Measurements from ENCODE around the gene CCDC110.

Gene CCDC110

GRCh38 chr4:185405296-185405999 lies 66.1 kb downstream of the CCDC110 start:
- peaks cover 15% of the 10 kb centered on the region for H3F3A ChIP-seq (ENCODE audit: insufficient read depth, low read length)
- TF ChIP-seq CTCF (IDR thresholded peaks at IDR 0.05; ENCODE audit: low read length) (no peak), EZH2phosphoT487 (IDR thresholded peaks at IDR 0.05; ENCODE audit: low read length) (no peak), EZH2 (optimal IDR thresholded peaks at IDR 0.05; ENCODE audit: low read depth, low read length) (no peak)
- H3K4me2 ChIP-seq (ENCODE audit: low read depth, low read length), result no peak overlapping the region
- no peak overlapping the region for H3K27ac ChIP-seq (ENCODE audit: low read length)
- H3K9ac ChIP-seq (ENCODE audit: low read length), result no peak overlapping the region
- no peak overlapping the region for H2AFZ ChIP-seq (ENCODE audit: low read length)
- H4K20me1 ChIP-seq (ENCODE audit: insufficient read depth, low read length), result no peaks in the 10 kb centered on the region
- no peaks in the 10 kb centered on the region for H3K9me2 ChIP-seq (replicated peaks; ENCODE audit: insufficient read depth, low read length)
- no peaks in the 10 kb centered on the region for H3K27me3 ChIP-seq (replicated peaks; ENCODE audit: insufficient read depth, low read length)
- peaks cover 11% of the 10 kb centered on the region for H3K36me3 ChIP-seq (replicated peaks; ENCODE audit: insufficient read depth, low read length)
- no peak overlapping the region for H3K4me3 ChIP-seq (ENCODE audit: low read length)
- H3K9me3 ChIP-seq (replicated peaks; ENCODE audit: insufficient read depth, low read length), result no peaks in the 10 kb centered on the region
- peaks cover 10% of the 10 kb centered on the region for H3K4me1 ChIP-seq (ENCODE audit: low read length)
- peak; percentile 4 for DNase-seq
- peaks cover 18% of the 10 kb centered on the region for H3K79me2 ChIP-seq (ENCODE audit: low read length)

- DNase-seq, result peak; percentile 2
- H3K27me3 ChIP-seq (replicated peaks; ENCODE audit: insufficient read depth, low read length), result no peaks in the 10 kb centered on the region
- H3K4me1 ChIP-seq (ENCODE audit: low read length), result peaks cover 19% of the 10 kb centered on the region
- H3K9me2 ChIP-seq (replicated peaks; ENCODE audit: insufficient read depth, low read length), result no peaks in the 10 kb centered on the region
- no peak for TF ChIP-seq EZH2phosphoT487 (IDR thresholded peaks at IDR 0.05; ENCODE audit: low read length)
- no peak for TF ChIP-seq CTCF (IDR thresholded peaks at IDR 0.05; ENCODE audit: low read length)
- no peak for TF ChIP-seq EZH2 (optimal IDR thresholded peaks at IDR 0.05; ENCODE audit: low read depth, low read length)
- H4K20me1 ChIP-seq (ENCODE audit: insufficient read depth, low read length), result no peaks in the 10 kb centered on the region
- H2AFZ ChIP-seq (ENCODE audit: low read length), result no peak overlapping the region
- peaks cover 28% of the 10 kb centered on the region for H3F3A ChIP-seq (ENCODE audit: insufficient read depth, low read length)
- no peak overlapping the region for H3K9ac ChIP-seq (ENCODE audit: low read length)
- peaks cover 23% of the 10 kb centered on the region; the same call in 1 of the 2 replicates for H3K79me2 ChIP-seq (ENCODE audit: low read length)
- H3K4me3 ChIP-seq (ENCODE audit: low read length), result no peak overlapping the region
- no peak overlapping the region for H3K4me2 ChIP-seq (ENCODE audit: low read depth, low read length)
- peaks cover 11% of the 10 kb centered on the region for H3K36me3 ChIP-seq (replicated peaks; ENCODE audit: insufficient read depth, low read length)
- no peaks in the 10 kb centered on the region for H3K9me3 ChIP-seq (replicated peaks; ENCODE audit: insufficient read depth, low read length)
- H3K27ac ChIP-seq (ENCODE audit: low read length), result no peak overlapping the region
Observed at GRCh38 chr4:185404031-185404430, 67.5 kb downstream of the CCDC110 start.

GRCh38 chr4:185399466-185399865 lies 72.1 kb downstream of the CCDC110 start:
- TF ChIP-seq CTCF (IDR thresholded peaks at IDR 0.05; ENCODE audit: low read length), result no peak
- Histone ChIP-seq H4K20me1 (ENCODE audit: insufficient read depth, low read length) (no peaks in the 10 kb centered on the region), H3K4me1 (ENCODE audit: low read length) (peaks cover 33% of the 10 kb centered on the region), H3K36me3 (replicated peaks; ENCODE audit: insufficient read depth, low read length) (peaks cover 6% of the 10 kb centered on the region; the same call in 1 of the 2 replicates), H3K27me3 (replicated peaks; ENCODE audit: insufficient read depth, low read length) (no peaks in the 10 kb centered on the region), H3K4me3 (ENCODE audit: low read length) (no peak overlapping the region; the same call in 1 of the 2 replicates), H3K9me2 (replicated peaks; ENCODE audit: insufficient read depth, low read length) (no peaks in the 10 kb centered on the region), H3K27ac (ENCODE audit: low read length) (peak overlapping the region; percentile 98; the same call in 1 of the 2 replicates), H3K79me2 (ENCODE audit: low read length) (peaks cover 27% of the 10 kb centered on the region), H3K9me3 (replicated peaks; ENCODE audit: insufficient read depth, low read length) (no peaks in the 10 kb centered on the region), H3K4me2 (ENCODE audit: low read depth, low read length) (peak overlapping the region; percentile 66), H3F3A (ENCODE audit: insufficient read depth, low read length) (peaks cover 56% of the 10 kb centered on the region), H3K9ac (ENCODE audit: low read length) (no peak overlapping the region), H2AFZ (ENCODE audit: low read length) (no peak overlapping the region)
- DNase-seq, result peak; percentile 10
